Stimulated activated CD8-positive, alpha-beta memory T cell treated with anti-CD3 and anti-CD28 coated beads, Interleukin-12 subunit alpha, Interleukin-12 subunit beta, amount 100 ng/mL, for 4 hours (primary cell): ENCODE measurements around the gene ULK4.
"Not testable (repeated sequence)": the region's sequence is repeated elsewhere in the genome, so short reads cannot be mapped to it uniquely, and the experiment has no call there.

Experiments
- DNase-seq: peaks from one replicate; pipeline ENCODE4 v3.0.0-alpha.2; 2020; ENCODE audit warnings: low read depth

Gene ULK4

GRCh38 chr3:41302295-41302694 lies 659.6 kb downstream of the ULK4 start:
- no peak for DNase-seq

- DNase-seq: no peak
Observed at GRCh38 chr3:41301548-41301947, 660.4 kb downstream of the ULK4 start.

- DNase-seq: no peak
Observed at GRCh38 chr3:41299036-41299435, 662.9 kb downstream of the ULK4 start.

GRCh38 chr3:41297750-41298149 lies 664.2 kb downstream of the ULK4 start:
- no peak for DNase-seq

GRCh38 chr3:41296556-41296955 lies 665.3 kb downstream of the ULK4 start:
- DNase-seq: no peak

GRCh38 chr3:41295740-41296139 lies 666.2 kb downstream of the ULK4 start:
- no peak for DNase-seq

- DNase-seq: no peak
Observed at GRCh38 chr3:41293169-41293681, 668.7 kb downstream of the ULK4 start.

- DNase-seq: no peak
Observed at GRCh38 chr3:41290736-41291135, 671.2 kb downstream of the ULK4 start.

GRCh38 chr3:41290306-41290705 lies 671.6 kb downstream of the ULK4 start:
- DNase-seq: no peak

- DNase-seq: no peak
Observed at GRCh38 chr3:41288785-41289184, 673.1 kb downstream of the ULK4 start.

- no peak for DNase-seq
Observed at GRCh38 chr3:41286305-41286704, 675.6 kb downstream of the ULK4 start.

GRCh38 chr3:41284934-41285333 lies 677.0 kb downstream of the ULK4 start:
- not testable (repeated sequence) for DNase-seq

GRCh38 chr3:41277790-41278465 lies 684.0 kb downstream of the ULK4 start:
- DNase-seq: no peak

- DNase-seq: no peak
Observed at GRCh38 chr3:41276191-41276590, 685.7 kb downstream of the ULK4 start.

GRCh38 chr3:41274944-41275668 lies 686.8 kb downstream of the ULK4 start:
- no peak for DNase-seq

GRCh38 chr3:41272667-41273066 lies 689.2 kb downstream of the ULK4 start:
- DNase-seq: no peak

- DNase-seq: no peak
Observed at GRCh38 chr3:41267975-41268640, 693.8 kb downstream of the ULK4 start.

GRCh38 chr3:41265823-41266273 lies 696.1 kb downstream of the ULK4 start:
- no peak for DNase-seq

GRCh38 chr3:41265011-41265545 lies 696.8 kb downstream of the ULK4 start:
- no peak for DNase-seq

- no peak for DNase-seq
Observed at GRCh38 chr3:41260063-41260450, 701.8 kb downstream of the ULK4 start.

- DNase-seq: no peak
Observed at GRCh38 chr3:41259449-41260062, 702.3 kb downstream of the ULK4 start.

- no peak for DNase-seq
Observed at GRCh38 chr3:41258239-41258800, 703.6 kb downstream of the ULK4 start.
